ENCODE data around the gene LRRC8C. TPM values are rescaled to one million over a fixed set of nuclear protein-coding genes. Genes with fewer than 3 reads are reported as not detected.
"Not testable (repeated sequence)": the region's sequence is repeated elsewhere in the genome, so short reads cannot be mapped to it uniquely, and the experiment has no call there.

LRRC8C gene
- total RNA-seq, 2 experiments from 2014 or later = 32.9 to 35.0 TPM

- no peak for ATAC-seq
- no peak overlapping the region for H3K4me3 Mint-ChIP-seq
- POLR2A ChIA-PET = interaction anchor here (0.6 to 8.6 kb wide), 4 partner anchors 7 to 13 kb away, joined by 3 to 51 read pairs (median 4); no protein-coding TSS in a partner anchor
- no peak for DNase-seq
- peaks cover 62% of the 10 kb centered on the region for H3K4me1 Mint-ChIP-seq (ENCODE audit: low read depth)
- H3K36me3 Mint-ChIP-seq (ENCODE audit: low read depth) = peaks cover 55% of the 10 kb centered on the region
- peaks cover 11% of the 10 kb centered on the region for H3K9me3 Mint-ChIP-seq (ENCODE audit: insufficient read depth)
- CTCF ChIA-PET = interaction anchor here (1.3 to 5.5 kb wide), 7 partner anchors 8 to 146 kb away, joined by 3 to 53 read pairs (median 9); partner anchors contain the start of gene LRRC8C
- H3K27ac Mint-ChIP-seq = no peak overlapping the region
- no peaks in the 10 kb centered on the region for H3K27me3 Mint-ChIP-seq (ENCODE audit: low read depth)
These were observed 15.9 kb upstream of the LRRC8C start for GRCh38 chr1:89616844-89617627.

GRCh38 chr1:89620664-89621063 is 12.3 kb upstream of the LRRC8C start:
- ChIA-PET POLR2A (interaction anchor here (0.9 to 8.6 kb wide), 2 partner anchors 11 to 12 kb away, joined by 4 to 51 read pairs; partner anchors contain the start of gene LRRC8C), CTCF (interaction anchor here (0.6 to 2.0 kb wide), 3 partner anchors 12 to 137 kb away, joined by 3 to 6 read pairs (median 3); partner anchors contain the start of gene LRRC8C)
- Mint-ChIP-seq H3K9me3 (ENCODE audit: insufficient read depth) (peaks cover 11% of the 10 kb centered on the region), H3K4me3 (peak overlapping the region; percentile 26), H3K4me1 (ENCODE audit: low read depth) (peaks cover 36% of the 10 kb centered on the region), H3K36me3 (ENCODE audit: low read depth) (peaks cover 59% of the 10 kb centered on the region), H3K27me3 (ENCODE audit: low read depth) (no peaks in the 10 kb centered on the region), H3K27ac (peak overlapping the region; percentile 4)
- ATAC-seq (no peak), DNase-seq (peak; percentile 14)

- ChIA-PET CTCF (interaction anchor here (0.8 to 4.1 kb wide), 15 partner anchors 8 to 141 kb away, joined by 3 to 40 read pairs (median 5); no protein-coding TSS in a partner anchor), POLR2A (interaction anchor here (8.6 kb wide), 1 partner anchor 13 kb away, joined by 51 read pairs; no protein-coding TSS in a partner anchor)
- DNase-seq = peak; percentile 19
- H3K4me3 Mint-ChIP-seq = no peak overlapping the region
- H3K36me3 Mint-ChIP-seq (ENCODE audit: low read depth) = peaks cover 42% of the 10 kb centered on the region
- H3K4me1 Mint-ChIP-seq (ENCODE audit: low read depth) = peaks cover 46% of the 10 kb centered on the region
- no peak overlapping the region for H3K27ac Mint-ChIP-seq
- no peak for ATAC-seq
- H3K27me3 Mint-ChIP-seq (ENCODE audit: low read depth) = no peaks in the 10 kb centered on the region
- H3K9me3 Mint-ChIP-seq (ENCODE audit: insufficient read depth) = peaks cover 10% of the 10 kb centered on the region
These were observed 10.0 kb upstream of the LRRC8C start for GRCh38 chr1:89622895-89623294.

GRCh38 chr1:89624314-89624713 is 8.6 kb upstream of the LRRC8C start:
- Mint-ChIP-seq H3K9me3 (ENCODE audit: insufficient read depth) (no peaks in the 10 kb centered on the region), H3K27ac (no peak overlapping the region), H3K27me3 (ENCODE audit: low read depth) (no peaks in the 10 kb centered on the region), H3K4me3 (no peak overlapping the region), H3K4me1 (ENCODE audit: low read depth) (peaks cover 56% of the 10 kb centered on the region), H3K36me3 (ENCODE audit: low read depth) (peaks cover 38% of the 10 kb centered on the region)
- CTCF ChIA-PET = interaction anchor here (0.8 to 4.1 kb wide), 8 partner anchors 8 to 156 kb away, joined by 3 to 40 read pairs (median 14); partner anchors contain the start of gene LRRC8C
- ATAC-seq = no peak
- POLR2A ChIA-PET = interaction anchor here (0.9 to 8.6 kb wide), 3 partner anchors 10 to 138 kb away, joined by 3 to 51 read pairs (median 4); no protein-coding TSS in a partner anchor
- DNase-seq = no peak

GRCh38 chr1:89624715-89625323 is 8.1 kb upstream of the LRRC8C start:
- H3K4me1 Mint-ChIP-seq (ENCODE audit: low read depth) = peaks cover 59% of the 10 kb centered on the region
- H3K36me3 Mint-ChIP-seq (ENCODE audit: low read depth) = peaks cover 38% of the 10 kb centered on the region
- ATAC-seq (no peak), DNase-seq (no peak)
- POLR2A ChIA-PET = interaction anchor here (0.9 to 8.6 kb wide), 3 partner anchors 9 to 138 kb away, joined by 3 to 51 read pairs (median 4); no protein-coding TSS in a partner anchor
- H3K9me3 Mint-ChIP-seq (ENCODE audit: insufficient read depth) = no peaks in the 10 kb centered on the region
- CTCF ChIA-PET = interaction anchor here (0.8 to 4.1 kb wide), 7 partner anchors 8 to 155 kb away, joined by 3 to 40 read pairs (median 9); partner anchors contain the start of gene LRRC8C
- H3K27ac Mint-ChIP-seq = no peak overlapping the region
- H3K27me3 Mint-ChIP-seq (ENCODE audit: low read depth) = no peaks in the 10 kb centered on the region
- H3K4me3 Mint-ChIP-seq = no peak overlapping the region

GRCh38 chr1:89627596-89627962 is 5.3 kb upstream of the LRRC8C start:
- POLR2A ChIA-PET = interaction anchor here (0.7 to 11.0 kb wide), 8 partner anchors 11 to 500 kb away, joined by 3 to 201 read pairs (median 4); partner anchors contain the start of gene LRRC8B
- Mint-ChIP-seq H3K4me3 (no peak overlapping the region), H3K27ac (peak overlapping the region; percentile 19), H3K36me3 (ENCODE audit: low read depth) (peaks cover 29% of the 10 kb centered on the region), H3K4me1 (ENCODE audit: low read depth) (peaks cover 66% of the 10 kb centered on the region), H3K9me3 (ENCODE audit: insufficient read depth) (no peaks in the 10 kb centered on the region), H3K27me3 (ENCODE audit: low read depth) (no peaks in the 10 kb centered on the region)
- DNase-seq (no peak), ATAC-seq (no peak)
- CTCF ChIA-PET = interaction anchor here (0.8 to 14.2 kb wide), 14 partner anchors 8 to 144 kb away, joined by 3 to 220 read pairs (median 4); no protein-coding TSS in a partner anchor

GRCh38 chr1:89629146-89629545 is 3.8 kb upstream of the LRRC8C start:
- H3K36me3 Mint-ChIP-seq (ENCODE audit: low read depth) = peaks cover 36% of the 10 kb centered on the region
- peaks cover 64% of the 10 kb centered on the region for H3K4me1 Mint-ChIP-seq (ENCODE audit: low read depth)

GRCh38 chr1:89629600-89629999 is 3.3 kb upstream of the LRRC8C start:
- POLR2A ChIA-PET = interaction anchor here (0.9 to 11.0 kb wide), 5 partner anchors 16 to 134 kb away, joined by 3 to 201 read pairs (median 7); no protein-coding TSS in a partner anchor
- Mint-ChIP-seq H3K4me1 (ENCODE audit: low read depth) (peaks cover 64% of the 10 kb centered on the region), H3K27ac (peak overlapping the region; percentile 83), H3K4me3 (peak overlapping the region; percentile 44), H3K36me3 (ENCODE audit: low read depth) (peaks cover 39% of the 10 kb centered on the region)
- H3K27me3 Mint-ChIP-seq (ENCODE audit: low read depth); ATAC-seq; DNase-seq; H3K9me3 Mint-ChIP-seq (ENCODE audit: insufficient read depth): not testable (repeated sequence)
- CTCF ChIA-PET = interaction anchor here (1.0 to 14.2 kb wide), 22 partner anchors 8 to 658 kb away, joined by 3 to 220 read pairs (median 5); no protein-coding TSS in a partner anchor

More at GRCh38 chr1:89629146-89629545, 3.8 kb upstream of the LRRC8C start:
- Mint-ChIP-seq H3K9me3 (ENCODE audit: insufficient read depth) (no peaks in the 10 kb centered on the region), H3K27ac (peak overlapping the region; percentile 43), H3K4me3 (peak overlapping the region; percentile 22), H3K27me3 (ENCODE audit: low read depth) (no peaks in the 10 kb centered on the region)
- POLR2A ChIA-PET = interaction anchor here (0.7 to 11.0 kb wide), 5 partner anchors 15 to 134 kb away, joined by 3 to 201 read pairs (median 7); no protein-coding TSS in a partner anchor
- ATAC-seq = no peak
- CTCF ChIA-PET = interaction anchor here (1.1 to 14.2 kb wide), 15 partner anchors 7 to 658 kb away, joined by 3 to 220 read pairs (median 14); no protein-coding TSS in a partner anchor
- no peak for DNase-seq

- ChIA-PET CTCF (interaction anchor here (1.0 to 14.2 kb wide), 23 partner anchors 8 to 359 kb away, joined by 3 to 220 read pairs (median 5); no protein-coding TSS in a partner anchor), POLR2A (interaction anchor here (0.7 to 11.0 kb wide), 7 partner anchors 12 to 192 kb away, joined by 3 to 201 read pairs (median 4); no protein-coding TSS in a partner anchor)
- H3K27ac Mint-ChIP-seq = peak overlapping the region; percentile 50
- peaks cover 66% of the 10 kb centered on the region for H3K4me1 Mint-ChIP-seq (ENCODE audit: low read depth)
- ATAC-seq (no peak), DNase-seq (no peak)
- H3K4me3 Mint-ChIP-seq = peak overlapping the region; percentile 32
- no peaks in the 10 kb centered on the region for H3K27me3 Mint-ChIP-seq (ENCODE audit: low read depth)
- H3K9me3 Mint-ChIP-seq (ENCODE audit: insufficient read depth) = no peaks in the 10 kb centered on the region
- peaks cover 38% of the 10 kb centered on the region for H3K36me3 Mint-ChIP-seq (ENCODE audit: low read depth)
These were observed 2.9 kb upstream of the LRRC8C start for GRCh38 chr1:89630048-89630447.

- peaks cover 38% of the 10 kb centered on the region for H3K36me3 Mint-ChIP-seq (ENCODE audit: low read depth)
- peak; percentile 37 for DNase-seq
- ChIA-PET POLR2A (interaction anchor here (0.6 to 11.0 kb wide), 15 partner anchors 12 to 753 kb away, joined by 3 to 201 read pairs (median 4); partner anchors contain the start of gene LRRC8B), CTCF (interaction anchor here (0.7 to 14.2 kb wide), 30 partner anchors 10 to 211 kb away, joined by 3 to 220 read pairs (median 5); no protein-coding TSS in a partner anchor)
- H3K4me1 Mint-ChIP-seq (ENCODE audit: low read depth) = peaks cover 70% of the 10 kb centered on the region
- no peaks in the 10 kb centered on the region for H3K9me3 Mint-ChIP-seq (ENCODE audit: insufficient read depth)
- no peak for ATAC-seq
- no peaks in the 10 kb centered on the region for H3K27me3 Mint-ChIP-seq (ENCODE audit: low read depth)
- peak overlapping the region; percentile 95 for H3K27ac Mint-ChIP-seq
- peak overlapping the region; percentile 89 for H3K4me3 Mint-ChIP-seq
These were observed 884 bp upstream of the LRRC8C start for GRCh38 chr1:89631816-89632656.
